Measurements from ENCODE around the gene MARK4.

DNA sequence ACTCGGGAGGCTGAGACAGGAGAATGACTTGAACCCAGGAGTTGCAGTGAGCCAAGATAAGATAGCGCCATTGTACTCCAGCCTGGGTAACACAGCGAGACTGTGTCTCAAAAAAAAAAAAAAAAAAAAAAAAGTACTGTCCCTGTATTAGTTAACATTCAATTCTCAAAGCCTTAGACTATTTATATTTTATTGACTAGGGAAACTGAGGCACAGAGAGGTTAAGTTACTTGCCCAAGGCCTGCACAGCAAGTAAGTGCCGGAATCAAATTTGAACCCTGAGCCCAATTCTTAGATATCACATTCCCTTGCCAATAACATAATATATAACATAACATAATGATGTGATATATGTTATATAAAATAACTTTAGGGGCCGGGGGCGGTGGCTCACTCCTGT lies 88.6 kb downstream of the MARK4 start:
- TF ChIP-seq POLR2AphosphoS5 (IDR thresholded peaks at IDR 0.05; ENCODE audit: low read depth) (no peak), GABPA (IDR thresholded peaks at IDR 0.05; ENCODE audit: low read depth) (no peak)
- TF ChIP-seq, protein P1, sequence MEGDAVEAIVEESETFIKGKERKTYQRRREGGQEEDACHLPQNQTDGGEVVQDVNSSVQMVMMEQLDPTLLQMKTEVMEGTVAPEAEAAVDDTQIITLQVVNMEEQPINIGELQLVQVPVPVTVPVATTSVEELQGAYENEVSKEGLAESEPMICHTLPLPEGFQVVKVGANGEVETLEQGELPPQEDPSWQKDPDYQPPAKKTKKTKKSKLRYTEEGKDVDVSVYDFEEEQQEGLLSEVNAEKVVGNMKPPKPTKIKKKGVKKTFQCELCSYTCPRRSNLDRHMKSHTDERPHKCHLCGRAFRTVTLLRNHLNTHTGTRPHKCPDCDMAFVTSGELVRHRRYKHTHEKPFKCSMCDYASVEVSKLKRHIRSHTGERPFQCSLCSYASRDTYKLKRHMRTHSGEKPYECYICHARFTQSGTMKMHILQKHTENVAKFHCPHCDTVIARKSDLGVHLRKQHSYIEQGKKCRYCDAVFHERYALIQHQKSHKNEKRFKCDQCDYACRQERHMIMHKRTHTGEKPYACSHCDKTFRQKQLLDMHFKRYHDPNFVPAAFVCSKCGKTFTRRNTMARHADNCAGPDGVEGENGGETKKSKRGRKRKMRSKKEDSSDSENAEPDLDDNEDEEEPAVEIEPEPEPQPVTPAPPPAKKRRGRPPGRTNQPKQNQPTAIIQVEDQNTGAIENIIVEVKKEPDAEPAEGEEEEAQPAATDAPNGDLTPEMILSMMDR (IDR thresholded peaks at IDR 0.05; ENCODE audit: insufficient read depth, low read length), result no peak
- TF ChIP-seq, protein P2, sequence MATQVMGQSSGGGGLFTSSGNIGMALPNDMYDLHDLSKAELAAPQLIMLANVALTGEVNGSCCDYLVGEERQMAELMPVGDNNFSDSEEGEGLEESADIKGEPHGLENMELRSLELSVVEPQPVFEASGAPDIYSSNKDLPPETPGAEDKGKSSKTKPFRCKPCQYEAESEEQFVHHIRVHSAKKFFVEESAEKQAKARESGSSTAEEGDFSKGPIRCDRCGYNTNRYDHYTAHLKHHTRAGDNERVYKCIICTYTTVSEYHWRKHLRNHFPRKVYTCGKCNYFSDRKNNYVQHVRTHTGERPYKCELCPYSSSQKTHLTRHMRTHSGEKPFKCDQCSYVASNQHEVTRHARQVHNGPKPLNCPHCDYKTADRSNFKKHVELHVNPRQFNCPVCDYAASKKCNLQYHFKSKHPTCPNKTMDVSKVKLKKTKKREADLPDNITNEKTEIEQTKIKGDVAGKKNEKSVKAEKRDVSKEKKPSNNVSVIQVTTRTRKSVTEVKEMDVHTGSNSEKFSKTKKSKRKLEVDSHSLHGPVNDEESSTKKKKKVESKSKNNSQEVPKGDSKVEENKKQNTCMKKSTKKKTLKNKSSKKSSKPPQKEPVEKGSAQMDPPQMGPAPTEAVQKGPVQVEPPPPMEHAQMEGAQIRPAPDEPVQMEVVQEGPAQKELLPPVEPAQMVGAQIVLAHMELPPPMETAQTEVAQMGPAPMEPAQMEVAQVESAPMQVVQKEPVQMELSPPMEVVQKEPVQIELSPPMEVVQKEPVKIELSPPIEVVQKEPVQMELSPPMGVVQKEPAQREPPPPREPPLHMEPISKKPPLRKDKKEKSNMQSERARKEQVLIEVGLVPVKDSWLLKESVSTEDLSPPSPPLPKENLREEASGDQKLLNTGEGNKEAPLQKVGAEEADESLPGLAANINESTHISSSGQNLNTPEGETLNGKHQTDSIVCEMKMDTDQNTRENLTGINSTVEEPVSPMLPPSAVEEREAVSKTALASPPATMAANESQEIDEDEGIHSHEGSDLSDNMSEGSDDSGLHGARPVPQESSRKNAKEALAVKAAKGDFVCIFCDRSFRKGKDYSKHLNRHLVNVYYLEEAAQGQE (IDR thresholded peaks at IDR 0.05; ENCODE audit: insufficient replicate concordance, low read depth), result no peak

Data from HL-60 (cell line).